Upper lobe of left lung (tissue), 6 donors: ENCODE measurements around the gene EEIG1. TPM values are rescaled to one million over a fixed set of nuclear protein-coding genes. Genes with fewer than 3 reads are reported as not detected.

ENCODE experiments used
- ATAC-seq, 2 donors: fragments of 200-7000 bp; cut with Tn5 transposase; one replicate each; pipeline ENCODE4 v1.9.1; 2022; ENCODE audit warnings: mild to moderate bottlenecking in 2 of 2, moderate library complexity in 2 of 2; ENCODE audit not compliant: low FRiP score in 2 of 2
- DNase-seq, 2 donors: peaks; one replicate each; pipeline ENCODE4 v3.0.0-alpha.2; 2019 to 2020
- H3K27ac ChIP-seq, 4 donors: fragments of 200-600 bp; sonication (generic); one replicate each; pipeline ENCODE4 v1.5.1; 2016 to 2019
- H3K27me3 ChIP-seq, 4 donors: fragments of 200-600 bp; sonication (generic); one replicate each; pipeline ENCODE4 v1.5.1; 2017 to 2019
- H3K36me3 ChIP-seq, 4 donors: fragments of 200-600 bp; sonication (generic); one replicate each; pipeline ENCODE4 v1.5.1; 2016 to 2019
- H3K4me1 ChIP-seq, 4 donors: fragments of 200-600 bp; sonication (generic); one replicate each; pipeline ENCODE4 v1.5.1; 2018 to 2019
- H3K4me3 ChIP-seq, 4 donors: fragments of 200-600 bp; sonication (generic); one replicate each; pipeline ENCODE4 v1.5.1; 2017 to 2019; ENCODE audit warnings: mild to moderate bottlenecking in 2 of 4, moderate library complexity in 1 of 4
- H3K9me3 ChIP-seq, 4 donors: fragments of 200-600 bp; sonication (generic); one replicate each; pipeline ENCODE4 v1.5.1; 2018 to 2019
- EP300 ChIP-seq, 4 donors: sonication (generic); formaldehyde crosslinking; IDR thresholded peaks; one replicate each; pipeline ENCODE4 v1.5.1; 2017; ENCODE audit warnings: antibody characterized with exemption in 4 of 4, control low read depth in 2 of 4
- POLR2A ChIP-seq, 4 donors: fragments of 450-650 bp; IDR thresholded peaks; one replicate each; pipeline ENCODE4 v1.5.1; 2016 to 2017; ENCODE audit warnings: antibody characterized with exemption in 4 of 4, mild to moderate bottlenecking in 2 of 4
- POLR2AphosphoS5 ChIP-seq, 2 donors: sonication (generic); formaldehyde crosslinking; IDR thresholded peaks; one replicate each; pipeline ENCODE4 v1.5.1; 2017; ENCODE audit warnings: antibody characterized with exemption in 2 of 2
- WGBS, 2 donors: methylation state at CpG; one replicate each; pipeline ENCODE4 v1.1.5; 2017 to 2018; 5-methylcytosine and 5-hydroxymethylcytosine counted together
- total RNA-seq, 6 donors: library from RNA; depleted of rRNA in 4 of 6; stranded (reverse); fragments of >200 nt in 4 of 6; gene quantifications; one replicate each; pipeline versions ENCODE4 v1.1.0 to v1.2.1, GENCODE V29; 2016 to 2021
- TF ChIP-seq, protein P1 (sequence below), 6 experiments: fragments of 450-650 bp in 4 of 6; fragments of 200-600 bp in 2 of 6; sonication (generic) in 2 of 6; IDR thresholded peaks; one replicate each; pipeline ENCODE4 v1.5.1; 2016 to 2019; ENCODE audit warnings: antibody characterized with exemption in 6 of 6
- donor health status: DM: no; HTN: no; CAD: no; lungs with moderate emphysema.
- donor health status: DM: no; HTN: yes; CAD: no; lungs with severe emphysema.

EEIG1 gene
- total RNA-seq, 6 donors from 2014 or later, result 17.8 to 60.7 (median 48.0) TPM

DNA sequence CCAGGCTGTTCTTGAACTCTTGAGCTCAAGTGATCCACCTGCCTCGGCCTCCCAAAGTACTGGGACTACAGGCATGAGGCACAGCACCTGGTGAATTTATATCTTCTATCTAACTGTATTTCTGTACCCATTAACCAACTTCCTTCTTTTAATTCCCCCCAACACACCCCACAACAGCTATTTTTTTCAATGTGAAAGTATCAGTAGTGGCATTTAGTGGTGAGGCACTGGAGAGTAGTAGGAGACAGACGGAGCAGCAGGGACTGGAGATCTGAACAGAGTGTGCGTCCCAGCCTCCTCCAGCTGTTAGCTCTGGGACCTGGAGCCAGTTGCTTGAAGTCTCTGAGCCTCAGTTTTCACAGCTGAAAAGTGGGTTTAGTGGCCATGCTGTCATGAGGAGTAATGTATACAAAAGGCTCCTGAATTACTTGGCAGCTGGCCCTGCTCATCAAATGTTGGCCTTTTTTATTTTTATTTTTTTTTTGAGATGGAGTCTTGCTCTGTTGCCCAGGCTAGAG is 11.0 kb upstream of the EEIG1 start:
- 77 to 88% methylated on average over 3 of the region's 3 CpGs for WGBS, 2 donors
- no peaks in the 10 kb centered on the region for H3K27me3 ChIP-seq
- H3K27ac ChIP-seq, result no peak overlapping the region

DNA sequence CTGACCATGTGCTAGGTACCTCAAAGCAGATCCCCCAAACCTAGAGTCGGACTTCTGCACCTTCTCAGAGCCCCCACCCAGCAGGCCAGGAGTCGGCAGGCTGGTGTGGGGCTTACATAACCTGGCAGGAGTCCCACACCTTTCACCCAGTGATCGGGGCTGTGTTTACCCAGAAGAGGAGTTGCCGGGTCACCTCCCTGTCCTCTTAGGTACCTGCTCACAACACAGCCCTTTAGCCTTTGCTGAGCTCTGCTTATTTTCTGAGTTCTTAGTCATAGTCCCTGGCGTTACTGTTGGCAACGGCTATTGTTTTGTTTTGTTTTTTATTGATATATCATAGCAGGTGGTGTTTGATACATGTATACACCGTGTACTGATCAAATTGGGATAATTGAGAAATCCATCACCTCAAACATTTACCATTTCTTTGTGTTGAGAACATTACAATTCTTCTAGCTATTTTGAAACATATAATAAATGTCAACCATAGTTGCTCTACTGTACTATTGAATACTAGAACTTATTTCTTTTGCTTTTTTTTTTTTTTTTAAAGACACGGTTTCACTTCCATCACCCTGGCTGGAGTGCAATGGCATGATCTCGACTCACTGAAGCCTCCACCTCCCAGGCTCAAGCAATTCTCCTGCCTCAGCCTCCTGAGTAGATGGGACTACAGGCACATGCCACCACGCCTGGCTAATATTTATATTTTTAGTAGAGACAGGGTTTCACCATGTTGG is 10.4 kb upstream of the EEIG1 start:
- ATAC-seq, result no peak

More for the DNA sequence above, 11.0 kb upstream of the EEIG1 start:
- DNase-seq (no peak), ATAC-seq (no peak)
- no peaks in the 10 kb centered on the region for H3K9me3 ChIP-seq
- H3K4me1 ChIP-seq, result no peaks in the 10 kb centered on the region
- TF ChIP-seq, protein P1, sequence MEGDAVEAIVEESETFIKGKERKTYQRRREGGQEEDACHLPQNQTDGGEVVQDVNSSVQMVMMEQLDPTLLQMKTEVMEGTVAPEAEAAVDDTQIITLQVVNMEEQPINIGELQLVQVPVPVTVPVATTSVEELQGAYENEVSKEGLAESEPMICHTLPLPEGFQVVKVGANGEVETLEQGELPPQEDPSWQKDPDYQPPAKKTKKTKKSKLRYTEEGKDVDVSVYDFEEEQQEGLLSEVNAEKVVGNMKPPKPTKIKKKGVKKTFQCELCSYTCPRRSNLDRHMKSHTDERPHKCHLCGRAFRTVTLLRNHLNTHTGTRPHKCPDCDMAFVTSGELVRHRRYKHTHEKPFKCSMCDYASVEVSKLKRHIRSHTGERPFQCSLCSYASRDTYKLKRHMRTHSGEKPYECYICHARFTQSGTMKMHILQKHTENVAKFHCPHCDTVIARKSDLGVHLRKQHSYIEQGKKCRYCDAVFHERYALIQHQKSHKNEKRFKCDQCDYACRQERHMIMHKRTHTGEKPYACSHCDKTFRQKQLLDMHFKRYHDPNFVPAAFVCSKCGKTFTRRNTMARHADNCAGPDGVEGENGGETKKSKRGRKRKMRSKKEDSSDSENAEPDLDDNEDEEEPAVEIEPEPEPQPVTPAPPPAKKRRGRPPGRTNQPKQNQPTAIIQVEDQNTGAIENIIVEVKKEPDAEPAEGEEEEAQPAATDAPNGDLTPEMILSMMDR (IDR thresholded peaks at IDR 0.05), result no peak
- no peak for TF ChIP-seq POLR2A (IDR thresholded peaks at IDR 0.05)
- TF ChIP-seq EP300 (IDR thresholded peaks at IDR 0.05), result no peak
- TF ChIP-seq POLR2AphosphoS5 (IDR thresholded peaks at IDR 0.05), result no peak
- no peaks in the 10 kb centered on the region for H3K36me3 ChIP-seq
- H3K4me3 ChIP-seq, result no peak overlapping the region

DNA sequence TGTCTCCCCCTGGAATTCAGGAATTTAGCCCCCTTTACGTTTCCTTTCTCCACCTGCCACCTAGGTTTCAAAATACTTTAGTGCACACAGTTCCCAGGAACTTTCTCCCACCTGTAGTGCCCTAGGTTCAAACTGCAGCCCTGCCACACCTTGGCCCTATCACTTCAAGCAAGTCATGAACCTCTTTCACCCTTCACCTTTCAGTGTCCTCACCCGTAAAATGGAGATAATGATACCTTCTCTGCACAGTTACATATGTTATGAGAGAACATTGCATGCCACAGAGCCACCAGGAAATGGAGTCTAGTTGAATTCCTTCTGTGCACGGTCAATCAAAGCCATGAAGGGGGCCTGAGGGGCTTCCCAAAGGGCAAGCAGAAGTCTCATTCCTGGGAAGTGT is 9.8 kb upstream of the EEIG1 start:
- Histone ChIP-seq H3K27ac (no peak overlapping the region), H3K4me1 (no peaks in the 10 kb centered on the region), H3K9me3 (no peaks in the 10 kb centered on the region), H3K4me3 (no peak overlapping the region), H3K36me3 (no peaks in the 10 kb centered on the region), H3K27me3 (no peaks in the 10 kb centered on the region)
- 79 to 85% methylated on average over 2 to 3 of the region's 3 CpGs for WGBS, 2 donors
- TF ChIP-seq EP300 (IDR thresholded peaks at IDR 0.05) (no peak), POLR2AphosphoS5 (IDR thresholded peaks at IDR 0.05) (no peak), POLR2A (IDR thresholded peaks at IDR 0.05) (no peak)
- TF ChIP-seq, protein P1 (IDR thresholded peaks at IDR 0.05), result no peak
- ATAC-seq, result no peak
- no peak for DNase-seq

More for the DNA sequence above, 10.4 kb upstream of the EEIG1 start:
- no peak for DNase-seq
- Histone ChIP-seq H3K36me3 (no peaks in the 10 kb centered on the region), H3K4me1 (no peaks in the 10 kb centered on the region), H3K27me3 (no peaks in the 10 kb centered on the region), H3K4me3 (no peak overlapping the region), H3K9me3 (no peaks in the 10 kb centered on the region), H3K27ac (no peak overlapping the region)
- WGBS, 2 donors, result 61 to 70% methylated on average over 8 to 10 of the region's 10 CpGs
- TF ChIP-seq EP300 (IDR thresholded peaks at IDR 0.05) (no peak), POLR2A (IDR thresholded peaks at IDR 0.05) (no peak), POLR2AphosphoS5 (IDR thresholded peaks at IDR 0.05) (no peak)
- TF ChIP-seq, protein P1 (IDR thresholded peaks at IDR 0.05), result no peak

DNA sequence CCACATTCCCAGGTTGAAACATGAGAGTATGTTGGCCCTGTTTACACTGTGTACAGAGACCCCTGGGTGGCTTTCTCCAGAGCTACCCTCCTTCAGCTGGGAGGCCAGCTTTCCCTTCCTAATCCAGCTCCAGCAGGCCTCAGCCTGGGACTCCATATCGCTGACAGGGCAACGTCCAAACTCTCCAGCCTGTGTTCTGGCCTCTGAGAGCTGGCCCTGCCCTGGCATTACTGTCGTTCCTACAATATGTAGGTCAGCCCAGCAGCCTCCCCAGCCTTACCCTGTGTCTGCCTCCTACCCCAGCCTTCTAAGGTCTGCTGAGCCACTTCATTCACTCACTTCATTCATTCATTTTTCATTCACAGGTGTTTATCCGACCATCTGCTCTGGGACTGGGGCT is 8.3 kb upstream of the EEIG1 start:
- TF ChIP-seq EP300 (IDR thresholded peaks at IDR 0.05) (no peak), POLR2AphosphoS5 (IDR thresholded peaks at IDR 0.05) (no peak), POLR2A (IDR thresholded peaks at IDR 0.05) (no peak)
- TF ChIP-seq, protein P1 (IDR thresholded peaks at IDR 0.05), result no peak
- no peak overlapping the region for H3K27ac ChIP-seq
- no peak overlapping the region for H3K4me3 ChIP-seq
- no peak for DNase-seq
- no peaks in the 10 kb centered on the region for H3K4me1 ChIP-seq
- ATAC-seq, result no peak
- 72 to 82% methylated on average over 3 to 4 of the region's 4 CpGs for WGBS, 2 donors
- no peaks in the 10 kb centered on the region for H3K27me3 ChIP-seq
- no peaks in the 10 kb centered on the region for H3K9me3 ChIP-seq
- no peaks in the 10 kb centered on the region for H3K36me3 ChIP-seq
